ENCODE measurements around the gene ENKD1.

The ENKD1 gene

DNA sequence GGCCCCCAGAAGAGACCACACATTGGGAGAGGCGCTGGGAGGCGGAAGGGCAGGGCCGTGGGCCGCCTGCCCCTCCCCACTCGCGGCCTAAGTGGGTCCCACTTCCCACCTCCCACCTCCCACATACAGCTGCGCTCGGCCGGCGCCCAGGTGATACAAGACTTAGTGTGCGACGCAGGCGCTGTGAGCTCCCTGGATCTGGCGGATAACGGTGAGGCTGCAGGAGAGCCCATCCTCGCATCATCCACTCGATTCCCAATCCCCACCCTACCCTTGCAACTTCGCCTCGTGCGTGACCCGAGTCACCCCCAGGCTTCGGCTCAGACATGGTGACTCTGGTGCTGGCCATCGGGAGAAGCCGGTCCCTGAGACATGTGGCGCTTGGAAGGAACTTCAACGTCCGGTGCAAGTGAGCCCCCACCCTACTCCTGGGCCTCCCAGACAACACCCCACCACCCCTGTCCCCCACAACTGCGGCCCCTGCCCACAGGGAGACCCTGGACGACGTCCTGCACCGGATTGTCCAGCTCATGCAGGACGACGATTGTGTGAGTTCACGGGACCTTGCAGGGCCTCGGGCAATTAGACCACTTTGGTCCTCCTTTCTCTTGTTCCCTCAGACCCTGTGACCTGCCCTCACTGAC lies 17.7 kb downstream of the ENKD1 start:
- DNase-seq: no peak

DNA sequence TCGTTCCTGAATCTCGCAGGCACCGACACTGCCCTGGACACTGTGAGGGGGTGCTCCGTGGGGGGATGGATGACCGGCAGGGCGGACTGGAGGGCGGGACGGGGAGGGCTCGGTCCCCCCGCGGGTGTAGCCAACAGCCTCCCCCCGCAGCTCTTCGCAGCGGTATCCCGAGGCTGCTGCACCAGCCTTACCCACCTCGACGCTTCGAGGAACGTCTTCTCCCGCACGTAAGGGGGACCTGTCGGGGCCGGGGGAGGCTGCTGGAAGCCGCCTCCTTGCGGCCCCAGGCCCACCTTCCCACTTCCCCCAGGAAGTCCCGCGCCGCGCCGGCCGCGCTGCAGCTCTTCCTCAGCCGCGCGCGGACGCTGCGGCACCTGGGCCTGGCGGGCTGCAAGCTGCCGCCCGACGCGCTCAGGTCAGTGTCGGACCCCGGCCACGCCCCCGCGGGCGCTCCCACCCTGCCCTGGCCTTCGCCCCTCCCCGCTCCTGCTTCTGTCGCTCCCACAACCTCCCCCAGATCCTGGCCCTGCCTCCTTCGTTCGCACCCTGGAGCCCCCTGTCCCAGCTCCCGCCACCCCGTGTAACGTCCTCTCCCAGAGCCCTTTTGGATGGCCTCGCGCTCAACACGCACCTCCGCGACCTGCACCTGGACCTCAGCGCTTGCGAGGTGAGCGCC lies 18.3 kb downstream of the ENKD1 start:
- no peak for DNase-seq

DNA sequence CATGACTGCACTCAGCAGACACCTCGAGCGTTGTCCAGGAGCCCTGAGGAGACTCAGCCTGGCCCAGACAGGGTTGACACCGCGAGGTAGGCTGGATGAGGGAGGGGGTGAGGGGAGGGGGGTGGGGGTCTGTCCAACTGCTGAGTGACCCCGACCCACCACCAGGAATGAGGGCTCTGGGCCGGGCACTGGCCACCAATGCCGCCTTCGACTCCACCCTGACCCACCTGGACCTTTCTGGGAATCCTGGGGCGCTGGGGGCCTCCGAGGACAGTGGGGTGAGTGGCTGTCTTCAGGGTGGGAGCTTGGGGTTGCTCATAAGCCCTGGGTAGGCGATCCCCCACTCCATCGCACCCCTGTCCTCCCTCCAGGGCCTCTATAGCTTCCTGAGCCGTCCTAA lies 18.9 kb downstream of the ENKD1 start:
- no peak for DNase-seq

GRCh38 chr16:67647111-67647651 lies 19.4 kb downstream of the ENKD1 start:
- DNase-seq: no peak

GRCh38 chr16:67645397-67646121 lies 21.0 kb downstream of the ENKD1 start:
- DNase-seq: no peak

GRCh38 chr16:67644038-67644437 lies 22.5 kb downstream of the ENKD1 start:
- DNase-seq: no peak

DNA sequence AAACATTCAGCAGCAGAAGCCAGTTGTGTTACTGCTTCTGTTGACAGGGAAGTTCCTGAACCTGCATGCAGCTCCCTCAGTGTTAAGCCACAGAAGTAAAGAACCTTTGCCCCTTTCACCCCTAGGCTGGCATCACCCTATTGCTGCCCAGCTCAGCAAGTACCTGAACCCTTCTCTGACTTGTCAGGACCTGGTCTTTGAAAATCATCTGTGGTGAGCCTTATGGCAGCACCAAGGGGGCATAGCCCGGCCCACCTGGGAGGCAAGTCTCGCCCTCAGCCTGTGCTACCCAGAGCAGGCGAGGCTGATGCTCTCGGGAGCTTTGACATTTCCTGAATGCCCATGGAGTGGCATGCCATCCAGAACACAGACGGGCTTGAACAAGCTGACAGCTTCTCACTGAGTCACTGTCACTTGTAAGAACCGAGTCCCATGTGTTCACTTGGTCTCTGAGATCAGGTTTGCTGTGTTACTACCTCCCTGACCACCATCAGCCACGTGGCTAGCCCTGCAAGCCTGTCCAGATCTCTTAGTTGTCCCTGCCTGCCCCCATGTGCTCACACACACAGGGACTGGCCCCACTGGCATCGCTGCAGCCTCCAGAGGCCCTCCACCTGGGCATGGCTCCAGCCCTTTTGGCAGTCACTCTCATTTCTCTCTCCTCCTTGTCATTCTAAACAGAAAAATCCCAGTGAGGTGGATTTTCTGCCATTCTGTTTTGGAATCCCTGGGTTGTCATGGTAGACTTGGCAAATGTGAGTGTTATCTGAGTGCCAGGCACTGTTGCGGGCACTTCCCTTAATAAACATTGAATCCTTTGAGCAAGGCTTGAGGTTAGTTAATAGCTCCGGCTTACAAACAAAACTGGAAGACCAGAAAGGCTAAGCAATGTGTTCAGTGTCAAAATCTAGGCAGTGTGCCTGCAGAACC lies 24.5 kb downstream of the ENKD1 start:
- DNase-seq: no peak

DNA sequence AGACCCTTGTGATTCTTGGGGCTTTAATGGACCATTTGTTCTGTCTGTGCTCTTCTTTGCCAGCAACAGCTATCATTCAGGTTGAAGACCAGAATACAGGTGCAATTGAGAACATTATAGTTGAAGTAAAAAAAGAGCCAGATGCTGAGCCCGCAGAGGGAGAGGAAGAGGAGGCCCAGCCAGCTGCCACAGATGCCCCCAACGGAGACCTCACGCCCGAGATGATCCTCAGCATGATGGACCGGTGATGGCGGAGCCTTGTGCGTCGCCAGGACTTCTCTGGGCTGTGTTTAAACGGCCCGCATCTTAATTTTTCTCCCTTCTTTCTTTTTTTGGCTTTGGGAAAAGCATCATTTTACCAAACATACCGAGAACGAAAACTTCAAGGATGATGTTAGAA lies 28.9 kb downstream of the ENKD1 start:
- DNase-seq: no peak

DNA sequence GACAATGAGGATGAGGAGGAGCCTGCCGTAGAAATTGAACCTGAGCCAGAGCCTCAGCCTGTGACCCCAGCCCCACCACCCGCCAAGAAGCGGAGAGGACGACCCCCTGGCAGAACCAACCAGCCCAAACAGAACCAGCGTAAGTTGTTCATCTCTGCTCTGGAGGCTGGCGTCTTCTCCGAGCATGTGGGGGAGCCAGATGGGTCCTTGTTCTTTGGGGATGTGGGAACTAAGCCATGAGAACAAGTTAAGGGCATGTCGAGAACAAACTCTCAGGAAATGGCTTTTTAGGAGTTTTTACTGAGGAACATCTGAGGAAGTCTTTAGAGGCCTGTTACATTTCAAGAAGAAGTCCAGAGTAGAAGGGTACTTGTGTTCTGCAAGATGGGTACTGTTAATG lies 29.8 kb downstream of the ENKD1 start:
- no peak for DNase-seq

DNA sequence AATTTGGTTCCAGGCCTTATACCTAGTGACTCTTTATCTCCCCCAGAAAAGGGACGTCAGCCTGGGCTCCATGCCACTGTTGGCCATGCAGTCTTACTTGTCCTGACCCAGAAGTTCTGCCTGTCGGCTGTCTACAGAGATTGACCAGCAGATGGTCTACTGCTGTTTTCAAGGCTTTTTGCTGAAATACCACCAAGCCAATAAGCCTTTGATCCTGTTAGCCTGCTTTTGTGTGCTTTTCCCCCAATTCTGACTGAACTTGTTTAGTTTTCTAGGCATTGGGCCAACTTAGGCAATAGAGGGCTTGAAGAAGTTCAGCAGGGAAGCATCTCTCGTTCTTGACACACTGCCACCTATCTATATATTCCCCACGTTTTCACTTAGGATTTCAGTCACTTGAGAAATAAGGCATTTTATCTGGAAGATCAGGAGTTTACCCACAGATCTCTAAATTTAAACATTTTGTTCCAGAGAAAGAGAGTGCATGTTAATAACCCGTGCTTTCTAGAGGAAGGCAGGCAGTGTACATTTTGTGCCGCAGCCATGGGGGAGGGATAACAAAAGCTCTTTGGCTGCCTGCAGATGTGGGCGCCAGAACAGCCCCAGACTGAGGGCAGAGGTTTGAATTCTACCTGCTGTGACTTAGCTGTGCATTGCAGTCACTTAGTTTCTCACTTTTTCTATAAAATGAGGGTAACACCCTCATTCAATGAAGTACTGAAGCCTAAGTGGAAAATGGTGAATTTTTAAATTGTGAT lies 34.0 kb downstream of the ENKD1 start:
- DNase-seq: no peak

DNA sequence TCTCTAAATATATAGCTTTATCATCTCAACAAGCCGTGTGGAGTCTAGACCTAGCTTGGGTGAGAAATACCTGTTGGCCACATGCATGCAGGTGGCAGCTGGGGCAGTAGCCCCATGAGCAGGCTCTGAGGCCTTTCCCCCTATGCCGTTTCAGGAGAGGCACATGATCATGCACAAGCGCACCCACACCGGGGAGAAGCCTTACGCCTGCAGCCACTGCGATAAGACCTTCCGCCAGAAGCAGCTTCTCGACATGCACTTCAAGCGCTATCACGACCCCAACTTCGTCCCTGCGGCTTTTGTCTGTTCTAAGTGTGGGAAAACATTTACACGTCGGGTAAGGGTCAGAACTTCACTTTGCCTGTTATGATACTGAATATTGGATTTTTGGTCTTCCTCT lies 38.3 kb downstream of the ENKD1 start:
- DNase-seq: no peak

DNA sequence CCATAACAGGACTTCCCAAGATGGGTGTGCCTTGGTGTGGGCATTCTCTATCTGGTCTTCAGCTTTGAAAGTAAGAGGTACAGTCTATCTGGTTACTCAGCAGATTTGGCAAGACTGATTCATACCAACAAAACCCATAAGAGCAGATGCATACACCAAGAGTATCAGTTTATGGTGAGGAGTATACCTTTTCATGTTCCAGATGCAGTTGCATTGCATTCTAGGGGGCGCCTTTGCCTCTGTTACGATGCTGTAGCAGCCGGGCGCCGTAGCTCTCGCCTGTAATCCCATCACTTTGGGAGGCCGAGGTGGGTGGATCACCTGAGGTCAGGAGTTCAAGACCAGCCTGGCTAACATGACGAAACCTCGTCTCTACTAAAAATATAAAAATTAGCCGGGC lies 52.7 kb downstream of the ENKD1 start:
- no peak for DNase-seq
